ENCODE results near the gene SLC26A9.

The SLC26A9 gene

DNA sequence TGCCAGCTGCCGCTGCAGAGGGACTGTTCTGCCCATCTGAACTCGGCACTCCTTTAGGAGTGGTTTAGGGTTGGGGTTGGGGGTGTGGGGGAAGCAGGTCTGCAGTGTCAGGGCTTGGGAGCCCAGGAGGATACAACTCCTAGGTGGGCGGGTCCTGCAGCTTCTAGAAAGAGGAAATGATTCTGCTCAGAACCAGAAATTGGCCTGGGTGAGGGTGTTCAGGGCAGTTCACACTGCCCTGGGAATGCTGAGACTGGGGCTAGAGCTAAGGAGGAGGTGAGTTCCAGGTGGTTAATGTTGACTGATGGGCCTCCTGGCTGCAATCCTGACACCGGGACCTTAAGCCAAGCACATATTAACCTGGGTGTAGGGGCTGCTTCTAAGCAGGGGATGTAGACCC, 4.8 kb upstream of the SLC26A9 start:
- no peak for DNase-seq

DNA sequence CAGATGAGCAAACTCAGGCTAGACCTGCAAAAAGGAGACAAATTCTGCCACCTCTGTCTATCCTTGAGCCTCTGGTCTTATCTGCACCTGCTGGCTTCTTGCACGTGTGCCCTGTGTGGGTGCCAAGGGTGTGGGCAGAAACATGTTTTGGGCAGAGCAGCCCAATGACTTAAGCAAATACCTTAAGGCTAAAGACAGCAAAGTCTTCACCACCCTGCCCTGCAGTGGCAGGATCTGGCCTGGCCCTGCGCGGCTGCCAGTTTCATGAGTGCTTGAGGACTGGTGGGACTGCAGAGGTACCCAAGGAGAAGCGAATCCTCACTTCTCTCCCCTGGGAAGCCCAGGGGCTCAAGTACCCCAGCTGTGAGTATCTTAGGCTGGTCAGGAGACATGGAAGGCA, 3.8 kb upstream of the SLC26A9 start:
- DNase-seq: no peak

GRCh38 chr1:205945069-205945468, 1.8 kb upstream of the SLC26A9 start:
- no peak for DNase-seq

GRCh38 chr1:205944525-205944924, 1.3 kb upstream of the SLC26A9 start:
- DNase-seq: no peak

DNA sequence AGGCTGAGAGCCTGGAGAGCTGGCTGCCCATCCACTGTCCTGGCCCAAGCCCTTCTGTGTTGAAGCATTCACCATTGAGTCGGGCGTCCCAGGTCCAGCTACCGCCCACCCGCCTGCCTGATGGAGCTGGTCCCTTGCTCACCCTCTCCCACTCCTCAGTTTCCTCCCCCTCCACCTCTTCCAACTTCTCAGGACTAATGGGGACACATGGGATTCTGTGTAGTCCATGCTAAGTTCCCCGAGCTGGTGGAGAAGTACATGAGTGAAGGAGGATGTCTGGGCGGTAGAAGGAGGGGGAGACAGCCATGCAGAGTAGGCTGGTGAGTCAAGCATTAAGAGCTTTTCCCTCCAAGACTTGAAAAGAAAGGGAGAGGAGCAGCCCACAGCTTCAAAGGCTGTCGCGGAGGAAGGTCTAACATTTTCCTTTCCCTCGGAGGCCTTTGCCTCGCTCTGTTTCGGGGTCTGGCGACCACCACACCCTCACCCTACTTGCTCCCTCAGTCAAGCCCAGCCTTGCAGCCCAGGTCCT, 561 bp downstream of the SLC26A9 start:
- DNase-seq: no peak

GRCh38 chr1:205940710-205941109, 2.5 kb downstream of the SLC26A9 start:
- DNase-seq: no peak

- no peak for DNase-seq
Observed at GRCh38 chr1:205939690-205940330, 3.4 kb downstream of the SLC26A9 start.

GRCh38 chr1:205938682-205939081, 4.6 kb downstream of the SLC26A9 start:
- DNase-seq: no peak

GRCh38 chr1:205936846-205937586, 6.2 kb downstream of the SLC26A9 start:
- no peak for DNase-seq

DNA sequence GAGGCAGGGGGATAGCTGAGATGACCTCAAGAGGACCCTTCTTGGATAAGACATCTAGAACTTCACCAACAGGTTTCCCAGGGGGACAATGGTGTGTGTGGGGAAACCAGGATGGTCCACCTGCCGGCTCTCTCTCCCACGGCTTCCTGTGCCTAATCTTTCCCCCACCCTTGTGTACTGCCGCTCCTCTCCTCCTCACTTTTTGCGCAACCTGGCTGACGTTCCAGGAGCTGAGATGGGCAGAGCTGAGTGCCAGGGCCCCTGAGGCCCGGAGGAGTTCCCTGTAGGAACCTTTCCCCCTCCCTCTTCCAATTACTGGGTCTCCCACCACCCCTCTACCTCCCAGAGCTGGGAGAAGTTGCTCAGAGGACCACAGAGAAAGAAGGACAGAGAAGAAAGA, 6.9 kb downstream of the SLC26A9 start:
- no peak for DNase-seq

- DNase-seq: no peak
Observed at GRCh38 chr1:205935869-205936268, 7.4 kb downstream of the SLC26A9 start.

DNA sequence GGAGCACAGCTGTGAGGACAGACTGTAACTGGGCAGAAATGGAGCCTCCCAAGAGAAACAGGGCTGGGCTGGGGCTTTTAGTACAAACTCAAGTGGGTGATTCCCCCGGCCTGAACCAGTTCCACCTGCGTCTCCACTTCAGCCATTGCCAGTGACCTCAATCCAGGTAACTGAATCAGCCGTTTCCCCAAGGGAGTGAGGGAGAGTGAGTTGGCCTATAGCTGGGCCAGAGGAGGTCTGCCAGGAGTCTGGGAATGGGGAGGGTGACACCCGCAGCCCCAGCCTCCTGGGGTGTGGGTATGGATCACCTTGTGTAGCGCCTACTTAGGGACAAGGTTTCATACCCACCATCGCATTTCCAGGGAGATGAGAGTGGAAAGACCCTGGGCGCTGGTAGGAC, 8.5 kb downstream of the SLC26A9 start:
- no peak for DNase-seq

DNA sequence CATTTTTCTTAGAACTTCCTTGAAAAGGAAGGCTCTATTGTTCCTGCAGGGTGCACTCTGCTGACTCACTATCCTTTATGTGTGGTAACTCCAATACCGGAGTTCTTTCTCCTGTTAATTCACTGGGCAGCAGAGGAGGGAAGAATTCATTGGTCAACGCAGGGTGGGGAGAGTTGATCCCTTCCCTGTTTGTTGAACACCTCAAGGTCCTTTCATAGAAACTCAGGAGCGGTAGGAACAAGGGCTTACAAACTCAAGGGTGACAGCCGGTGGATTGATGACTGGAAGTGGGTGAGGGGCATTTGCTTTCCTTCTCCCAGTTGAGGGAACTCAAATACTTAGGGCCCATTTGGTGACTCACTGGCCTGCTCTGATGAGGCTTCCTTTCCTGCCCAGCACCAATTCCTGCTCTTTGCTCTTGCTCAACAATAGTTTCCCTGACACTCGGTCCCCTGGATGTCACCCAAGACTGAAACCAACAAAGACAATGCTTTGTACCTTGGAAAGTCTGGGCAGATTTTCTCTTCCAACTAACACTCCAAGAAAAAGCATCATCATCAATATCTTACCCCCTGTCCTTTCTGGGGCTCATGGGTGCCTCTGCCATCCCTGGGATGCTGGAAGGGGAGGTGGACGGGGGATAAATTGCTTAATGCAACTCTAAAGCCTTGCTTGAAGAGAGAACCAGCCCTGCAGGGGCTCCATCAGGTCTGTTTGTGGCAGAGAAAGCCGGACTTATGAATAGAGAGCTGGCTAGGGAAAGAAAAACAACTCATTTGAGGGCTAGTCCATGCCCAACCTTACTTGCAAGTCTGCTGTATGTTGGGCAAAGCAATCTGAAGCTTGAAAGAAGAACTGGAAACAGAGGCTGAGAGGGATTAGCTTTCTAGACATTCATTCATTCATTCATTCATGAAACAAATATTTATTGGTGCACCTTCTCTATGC, 9.3 kb downstream of the SLC26A9 start:
- no peak for DNase-seq

GRCh38 chr1:205932776-205933175, 10.5 kb downstream of the SLC26A9 start:
- DNase-seq: no peak

DNA sequence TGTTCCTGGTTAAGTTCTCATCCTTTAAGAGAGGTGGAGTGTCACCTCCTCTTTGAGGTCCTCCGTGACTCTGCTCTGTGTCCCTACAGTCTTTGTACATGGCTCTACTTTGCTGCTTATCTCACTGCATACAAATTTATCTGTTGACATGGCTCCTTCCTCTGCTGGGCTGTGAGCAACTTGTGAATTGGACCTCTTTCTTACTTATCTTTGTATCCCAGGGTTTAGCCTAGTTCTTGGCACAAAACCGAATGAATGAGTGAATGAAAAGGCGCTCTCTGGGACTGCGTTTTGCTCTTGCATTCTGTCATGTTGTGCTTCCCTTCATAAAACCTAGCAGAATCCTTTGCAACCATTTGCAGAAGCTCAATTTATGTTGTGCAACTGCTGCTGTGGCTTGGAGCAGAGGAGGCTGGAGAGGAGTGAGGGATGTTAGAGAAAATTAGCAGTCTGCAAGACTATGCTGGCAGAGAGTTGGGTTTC, 12.4 kb downstream of the SLC26A9 start:
- DNase-seq: no peak

DNA sequence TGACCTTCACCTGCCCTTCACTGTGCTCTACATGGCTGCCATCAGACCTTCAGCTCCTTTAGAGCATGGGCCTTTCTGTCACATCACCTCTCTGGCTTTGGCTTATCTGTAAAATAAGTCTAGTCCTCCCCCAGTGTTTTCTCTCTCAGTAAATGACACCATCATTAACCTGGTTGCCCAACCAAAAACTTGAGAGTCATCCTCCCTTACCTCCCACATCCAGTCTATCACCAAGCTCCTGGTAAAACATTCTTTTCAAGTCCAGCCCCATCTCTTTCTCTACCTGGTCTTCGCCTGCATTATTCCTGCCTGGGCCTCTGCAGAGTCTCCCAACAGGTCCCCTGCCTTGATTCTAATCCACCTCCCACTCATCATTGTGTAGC, 13.1 kb downstream of the SLC26A9 start:
- DNase-seq: no peak

GRCh38 chr1:205929496-205930194, 13.6 kb downstream of the SLC26A9 start:
- no peak for DNase-seq

DNA sequence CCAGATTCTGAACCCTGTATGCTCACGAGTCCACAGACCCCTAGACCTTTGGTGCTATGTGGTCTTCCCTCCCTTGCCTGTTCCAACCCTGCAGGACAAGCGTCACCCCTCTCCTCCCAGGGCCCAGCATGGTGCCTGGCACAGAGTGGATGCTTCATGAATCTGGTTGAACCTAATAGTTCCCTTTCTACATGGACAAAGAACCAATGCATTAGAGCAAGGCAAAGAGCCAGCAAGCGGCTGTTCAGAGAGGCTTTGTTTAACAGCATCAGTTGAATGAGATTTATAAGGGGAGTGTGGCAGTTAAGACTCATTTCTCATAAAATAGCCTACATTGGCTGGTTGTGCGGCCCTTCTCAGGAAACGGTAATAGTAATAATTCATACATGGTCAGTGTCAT, 14.9 kb downstream of the SLC26A9 start:
- peak; percentile 26 for DNase-seq

- no peak for DNase-seq
Observed at GRCh38 chr1:205927676-205928075, 15.6 kb downstream of the SLC26A9 start.

DNA sequence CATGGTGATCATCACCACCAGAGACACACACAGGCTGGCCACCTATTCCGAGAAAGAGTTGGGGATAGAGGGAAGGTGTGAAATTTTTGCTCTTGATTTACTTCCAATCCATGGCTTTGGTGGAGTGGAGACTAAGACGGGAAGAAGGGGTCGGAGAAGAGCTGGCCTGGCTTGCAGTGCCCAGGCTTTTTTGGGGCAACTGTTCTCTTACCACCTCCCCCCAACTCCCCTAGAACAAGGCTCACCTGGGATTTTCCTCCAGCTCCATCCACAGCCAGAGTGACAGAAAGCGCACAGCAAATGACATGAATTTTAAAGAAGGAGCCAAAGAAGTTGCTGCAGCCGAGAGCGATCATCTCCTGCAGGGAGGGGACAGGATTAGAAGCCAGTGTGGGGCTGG, 16.0 kb downstream of the SLC26A9 start:
- no peak for DNase-seq

- no peak for DNase-seq
Observed at GRCh38 chr1:205926636-205927035, 16.6 kb downstream of the SLC26A9 start.

- no peak for DNase-seq
Observed at GRCh38 chr1:205926213-205926612, 17.0 kb downstream of the SLC26A9 start.

DNA sequence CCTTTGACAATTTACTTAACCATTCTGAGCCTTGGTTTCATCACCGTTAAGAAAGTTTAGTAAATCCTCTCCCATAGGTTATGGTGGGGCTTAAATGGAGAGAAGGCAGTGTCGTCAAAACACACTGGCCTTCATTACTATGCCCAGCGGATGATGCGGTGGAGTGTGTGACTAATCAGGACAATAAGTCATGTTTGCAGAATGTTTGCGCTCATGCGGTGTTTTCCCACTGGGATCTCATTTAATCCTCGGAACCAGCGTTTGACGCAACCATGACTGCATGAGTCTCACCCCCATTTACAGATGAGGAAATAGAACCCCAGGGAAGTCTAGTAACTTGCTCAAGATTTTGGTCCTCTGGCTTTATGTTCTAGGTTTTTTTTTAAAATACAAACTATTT, 17.5 kb downstream of the SLC26A9 start:
- no peak for DNase-seq
